CD4-positive, alpha-beta T cell treated with Interleukin-1 beta for 1 hour (primary cell): ENCODE data around the gene TMTC3.
"Not testable (repeated sequence)": the region's sequence is repeated elsewhere in the genome, so short reads cannot be mapped to it uniquely, and the experiment has no call there.

ENCODE experiments used
- DNase-seq, 2 donors: peaks; one replicate each; pipeline ENCODE4 v3.0.0-alpha.2; 2020 to 2022

TMTC3 gene

DNA sequence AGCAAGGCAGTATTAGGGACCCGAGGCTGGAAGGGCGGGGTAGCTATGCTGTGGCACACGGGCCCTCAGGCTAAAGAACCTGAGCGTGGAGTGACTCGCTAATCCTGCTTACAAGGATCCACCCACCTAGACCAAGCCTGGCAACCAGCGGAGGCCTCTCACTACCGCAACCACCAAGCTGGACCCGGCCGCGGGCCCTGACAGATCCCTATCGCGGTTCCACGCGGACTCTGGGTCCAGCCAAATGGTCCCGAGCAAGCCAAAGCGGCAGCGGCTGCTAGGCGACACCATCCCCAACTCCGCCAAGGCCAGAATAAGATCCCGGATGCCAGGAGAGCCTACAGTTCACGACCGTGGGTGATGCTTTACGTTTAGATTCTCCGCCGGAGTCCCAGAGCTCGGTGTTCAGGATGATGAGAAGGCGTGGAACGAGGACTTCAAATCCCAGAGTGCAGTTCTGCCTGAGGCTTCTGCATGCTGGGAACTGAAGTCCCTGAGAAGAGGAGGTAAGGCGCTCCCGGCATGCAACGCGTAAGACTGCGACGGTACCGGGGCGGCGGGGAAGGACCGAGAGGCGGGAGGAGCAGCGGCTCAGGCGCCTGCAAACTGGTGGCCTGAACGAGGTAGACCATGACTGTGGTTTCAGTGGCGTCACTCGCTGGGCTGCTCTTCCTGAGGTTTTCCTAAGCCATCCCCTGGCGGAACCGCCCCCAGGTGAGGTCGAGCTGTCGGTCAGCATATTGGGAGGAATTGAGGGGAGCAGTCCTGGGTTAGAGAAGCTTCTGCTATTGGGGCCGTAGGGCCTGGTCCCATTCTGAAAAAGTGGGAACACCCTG, at the start of gene TMTC3, which contains the start of gene CEP290:
Gene TMTC3, plus strand, starts transcription at position 534 of the 836 bp plus-strand sequence. CDS start 6,009 bp downstream, outside the sequence.
Gene CEP290, minus strand, starts transcription at position 315 of the 836 bp plus-strand sequence. CDS start 781 bp downstream, outside the sequence.
- DNase-seq = peak; percentile 96

DNA sequence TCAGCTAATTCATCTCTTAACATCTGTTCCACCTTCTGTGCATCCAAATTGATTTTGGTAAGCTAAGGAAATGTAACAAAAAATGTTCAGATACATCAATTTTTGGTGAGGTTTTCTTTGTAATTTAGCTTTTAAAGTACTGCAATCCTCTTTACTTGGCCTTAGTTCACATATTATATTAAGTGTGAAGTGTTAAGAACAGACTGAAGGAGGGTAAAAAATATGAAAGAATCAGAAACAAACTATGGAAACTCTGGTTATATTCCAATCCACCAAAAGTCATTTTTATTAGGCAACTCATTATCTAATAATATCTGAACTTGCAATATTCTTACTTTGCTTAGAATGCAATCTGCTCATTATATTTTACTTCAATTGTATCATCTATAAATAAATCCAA, 49.3 kb upstream of the TMTC3 start:
- DNase-seq = no peak

DNA sequence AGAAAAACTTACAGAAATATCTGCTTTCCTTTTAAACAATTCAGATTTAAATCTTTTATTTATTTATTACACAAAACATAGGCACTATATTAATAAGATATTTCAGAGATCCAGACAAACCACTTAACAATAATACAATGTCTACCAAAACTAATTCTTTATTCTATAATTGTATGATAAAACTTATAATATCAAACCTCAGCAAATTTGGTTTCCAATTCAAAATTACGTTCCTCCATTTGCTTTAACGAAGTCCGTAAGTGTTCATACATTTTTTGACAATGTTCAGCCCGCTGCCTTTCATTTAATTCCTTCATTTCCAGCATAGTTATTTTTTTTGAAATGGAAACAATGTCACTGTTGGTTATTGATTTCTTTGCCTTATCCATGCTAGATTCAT, 48.5 kb upstream of the TMTC3 start:
- DNase-seq = no peak

DNA sequence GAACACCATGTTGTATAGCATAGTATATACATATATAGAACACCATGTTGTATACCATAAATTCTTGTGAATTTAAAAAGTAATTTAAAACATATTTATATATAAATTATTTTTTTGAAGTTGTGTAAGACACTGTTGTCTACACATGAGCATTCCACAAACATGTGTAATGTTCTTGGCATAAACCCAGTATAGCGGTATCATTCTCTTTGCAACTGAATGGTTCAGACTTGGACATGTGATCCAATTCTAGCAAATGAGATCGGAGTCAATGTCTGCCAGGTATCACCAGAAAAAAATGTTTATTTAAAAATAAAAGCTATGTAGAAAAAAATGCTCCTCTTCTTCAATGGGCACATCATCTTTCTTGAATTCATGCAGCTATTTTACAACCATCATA, 34.1 kb upstream of the TMTC3 start:
- no peak for DNase-seq

DNA sequence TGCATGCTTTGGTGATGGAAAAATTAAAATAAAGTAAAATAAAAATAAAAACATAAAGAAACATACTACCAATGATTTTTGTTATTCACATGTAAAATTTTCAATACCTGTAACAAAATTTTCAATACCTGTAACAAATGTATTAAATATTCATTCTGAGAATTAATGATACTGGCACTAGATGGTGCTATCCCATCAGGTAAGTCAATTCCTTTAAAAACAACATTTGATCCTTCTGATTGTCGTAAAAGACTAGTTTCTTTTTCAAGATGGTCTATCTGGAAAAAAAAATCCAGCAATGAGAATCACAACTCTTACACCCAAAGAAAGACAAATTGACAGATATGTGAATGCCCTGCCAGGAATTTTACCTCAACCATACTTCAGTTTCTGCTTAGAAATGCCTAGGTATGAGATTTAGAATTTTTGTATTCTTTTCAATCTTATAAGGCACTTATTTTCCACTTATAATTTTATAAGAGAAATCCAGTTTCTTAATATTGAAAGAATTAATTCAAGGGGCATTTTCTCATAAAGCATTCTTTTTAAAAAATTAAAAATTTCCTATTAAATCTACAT, 30.9 kb upstream of the TMTC3 start:
- peak in 1 of 2 donors; percentile 30 for DNase-seq

DNA sequence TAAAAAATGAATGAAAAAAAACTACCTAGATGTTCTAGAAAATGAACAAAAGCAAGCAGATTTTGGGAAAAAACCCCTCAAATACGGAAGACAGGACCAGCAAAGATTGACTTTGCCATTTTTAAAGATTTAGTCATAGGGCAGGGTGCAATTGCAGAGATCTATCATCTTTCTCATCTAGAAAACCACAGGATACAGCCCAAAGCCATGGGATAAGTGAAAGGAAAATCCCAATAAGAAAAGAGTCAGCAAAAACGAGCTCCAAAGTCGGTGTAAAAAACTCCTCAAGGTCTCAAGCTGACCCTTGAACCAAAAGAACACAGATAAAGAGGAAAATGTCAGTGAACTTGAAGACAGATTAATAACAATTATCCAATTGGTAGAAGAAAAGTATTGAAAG, 28.2 kb upstream of the TMTC3 start:
- no peak for DNase-seq

DNA sequence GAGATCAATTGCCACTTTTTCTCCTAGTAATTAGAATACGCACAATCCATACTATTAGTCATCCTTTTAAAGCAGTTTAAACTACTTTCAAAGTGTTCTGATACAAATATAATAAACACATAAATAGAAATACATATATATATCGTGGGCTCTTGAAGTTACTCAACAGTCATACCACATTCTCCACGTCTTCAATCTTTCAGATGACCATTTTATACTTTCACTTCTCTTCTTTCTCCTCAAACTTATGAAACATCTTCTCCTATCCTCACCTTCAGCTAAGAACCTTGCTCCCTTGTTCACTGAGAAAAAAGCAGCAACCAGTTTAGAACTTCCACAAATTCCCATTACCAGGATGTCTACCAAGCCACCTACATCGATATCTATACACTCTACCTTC, 19.4 kb upstream of the TMTC3 start:
- no peak for DNase-seq

DNA sequence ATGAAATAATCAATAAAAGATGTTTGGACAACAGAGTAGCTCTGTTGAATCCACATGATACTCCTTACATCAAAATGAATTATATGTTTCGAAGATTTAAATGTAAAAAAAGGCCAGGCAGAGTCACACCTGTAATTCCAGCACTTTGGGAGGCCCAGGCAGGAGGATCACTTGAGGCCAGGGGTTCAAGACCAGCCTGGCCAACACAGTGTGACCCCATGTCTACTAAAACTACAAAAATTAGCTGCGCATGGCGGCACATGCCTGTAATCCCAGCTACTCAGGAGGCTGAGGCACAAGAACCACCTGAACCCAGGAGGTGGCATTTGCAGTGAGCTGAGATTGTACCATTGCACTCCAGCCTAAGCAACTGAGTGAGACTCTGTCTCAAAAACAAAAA, 15.0 kb upstream of the TMTC3 start:
- no peak for DNase-seq

DNA sequence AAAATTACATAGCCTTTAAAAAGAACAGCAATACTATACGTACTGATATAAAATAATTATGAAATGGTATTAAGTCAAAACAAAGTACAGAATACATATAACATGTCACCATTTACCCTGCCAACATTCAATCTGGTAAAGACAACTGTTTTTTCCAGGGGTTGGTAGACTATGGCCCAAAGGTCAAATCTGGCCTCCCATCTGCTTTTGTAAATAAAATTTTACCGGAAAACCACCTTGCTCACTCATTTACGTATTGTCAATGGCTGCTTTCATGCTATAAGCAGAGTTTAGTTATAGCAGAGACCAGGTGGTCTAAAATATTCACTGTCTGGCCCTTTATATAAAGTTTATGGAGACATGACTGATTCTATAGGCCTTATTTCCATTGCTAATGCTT, 14.3 kb upstream of the TMTC3 start:
- DNase-seq = no peak

DNA sequence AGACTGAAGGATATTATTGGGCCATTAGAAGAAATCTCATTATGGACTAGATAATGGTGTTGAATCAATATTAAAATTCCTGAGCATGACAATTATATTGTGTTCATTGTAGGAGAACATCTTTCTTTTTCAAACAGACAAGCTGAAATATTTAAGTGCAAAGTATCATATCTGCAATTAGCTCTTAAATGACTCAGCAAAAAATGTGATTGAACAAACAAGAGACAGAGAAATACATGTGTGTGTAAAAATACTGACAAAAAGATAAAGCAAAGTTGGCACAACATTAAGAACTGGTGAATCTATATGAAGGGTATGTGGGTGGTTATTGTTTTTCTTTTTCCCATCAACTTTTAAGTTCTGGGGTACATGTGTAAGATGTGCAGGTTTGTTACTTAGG, 9.7 kb upstream of the TMTC3 start:
- DNase-seq = no peak

DNA sequence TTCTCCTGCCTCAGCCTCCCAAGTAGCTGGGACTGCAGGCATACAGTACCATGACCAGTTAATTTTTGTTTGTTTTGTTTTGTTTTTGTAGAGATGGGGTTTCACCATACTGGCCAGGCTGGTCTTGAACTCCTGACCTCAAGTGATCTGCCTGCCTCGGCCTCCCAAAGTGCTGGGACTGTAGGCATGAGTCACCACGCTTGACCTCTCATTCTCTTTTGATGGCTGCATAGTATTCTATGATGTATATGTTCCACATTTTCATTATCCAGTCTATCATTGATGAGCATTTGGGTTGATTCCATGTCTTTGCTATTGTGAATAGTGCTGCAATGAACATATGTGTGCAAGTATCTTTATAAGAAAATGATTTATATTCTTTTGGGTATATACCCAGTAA, 8.9 kb upstream of the TMTC3 start:
- not testable (repeated sequence) for DNase-seq

DNA sequence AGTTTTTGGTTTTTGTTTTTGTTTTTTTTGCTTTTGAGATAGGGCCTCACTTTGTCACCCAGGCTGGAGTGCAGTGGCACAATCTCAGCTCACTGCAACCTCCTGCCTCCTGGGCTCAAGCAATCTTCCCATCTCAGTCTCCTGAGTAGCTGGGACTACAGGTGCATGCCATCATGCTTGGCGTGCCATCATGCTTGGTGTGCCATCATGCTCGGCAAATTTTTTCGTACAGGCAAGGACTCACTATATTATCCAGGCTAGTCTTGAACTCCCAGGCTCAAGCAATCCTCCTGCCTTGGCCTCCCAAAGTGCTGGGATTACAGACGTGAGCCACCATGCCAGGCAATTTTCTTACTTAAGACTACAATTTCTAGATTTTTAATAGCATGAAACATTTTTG, 2.4 kb upstream of the TMTC3 start:
- not testable (repeated sequence) for DNase-seq

DNA sequence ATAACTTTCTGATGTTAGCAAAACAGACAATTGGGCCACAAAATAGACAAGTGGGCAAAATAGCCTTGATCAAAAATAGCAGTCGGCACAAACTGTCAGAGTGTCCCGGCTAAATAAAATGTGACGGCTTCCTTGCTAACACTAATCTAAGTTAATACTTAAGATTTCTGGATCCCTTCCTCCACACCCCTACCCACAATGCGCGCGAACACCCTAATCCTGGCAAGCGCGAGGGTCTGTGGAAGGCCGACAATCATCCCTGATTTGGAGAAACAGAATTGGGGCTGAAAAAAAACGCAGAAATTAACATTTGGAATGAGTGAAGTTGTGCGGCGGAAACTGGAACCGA, 708 bp upstream of the TMTC3 start:
- no peak for DNase-seq

DNA sequence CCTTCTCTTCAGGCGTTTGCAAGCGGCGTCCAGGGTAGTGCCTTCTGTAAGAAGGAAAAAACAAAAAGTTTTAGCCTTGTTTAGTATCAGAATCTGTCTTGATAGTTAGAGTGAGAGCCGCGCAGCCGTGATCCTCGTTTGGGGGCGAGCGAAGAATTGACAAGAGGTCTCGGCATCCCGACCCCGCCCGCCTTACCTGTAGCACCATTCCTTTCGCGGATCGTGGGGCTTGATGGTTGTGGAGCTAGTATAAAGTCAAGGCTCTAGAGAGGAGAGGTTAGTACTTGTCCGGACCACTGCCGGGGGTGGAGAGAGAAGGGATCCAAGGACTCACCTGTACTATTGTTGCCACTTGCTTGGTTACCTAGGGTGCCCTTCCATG, 494 bp downstream of the TMTC3 start:
- peak in 1 of 2 donors; percentile 6 for DNase-seq

DNA sequence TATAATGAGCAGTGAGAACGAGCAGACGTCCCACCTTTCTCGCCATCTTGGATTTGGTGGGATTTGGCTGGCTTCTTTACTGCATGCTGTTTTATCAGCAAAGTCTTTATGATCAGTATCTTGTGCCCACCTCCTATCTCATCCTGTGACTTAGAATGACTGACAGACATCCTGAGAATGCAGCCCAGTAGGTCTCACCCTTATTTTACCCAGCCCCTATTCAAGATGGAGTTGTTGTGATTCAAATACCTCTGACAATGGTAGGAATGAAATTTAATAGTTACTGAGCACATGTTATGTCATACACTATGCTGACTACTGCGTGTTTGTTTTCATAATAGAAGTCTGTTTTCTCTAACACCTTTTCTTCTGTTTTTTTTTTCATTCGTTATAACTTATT, 1.9 kb downstream of the TMTC3 start:
- no peak for DNase-seq

DNA sequence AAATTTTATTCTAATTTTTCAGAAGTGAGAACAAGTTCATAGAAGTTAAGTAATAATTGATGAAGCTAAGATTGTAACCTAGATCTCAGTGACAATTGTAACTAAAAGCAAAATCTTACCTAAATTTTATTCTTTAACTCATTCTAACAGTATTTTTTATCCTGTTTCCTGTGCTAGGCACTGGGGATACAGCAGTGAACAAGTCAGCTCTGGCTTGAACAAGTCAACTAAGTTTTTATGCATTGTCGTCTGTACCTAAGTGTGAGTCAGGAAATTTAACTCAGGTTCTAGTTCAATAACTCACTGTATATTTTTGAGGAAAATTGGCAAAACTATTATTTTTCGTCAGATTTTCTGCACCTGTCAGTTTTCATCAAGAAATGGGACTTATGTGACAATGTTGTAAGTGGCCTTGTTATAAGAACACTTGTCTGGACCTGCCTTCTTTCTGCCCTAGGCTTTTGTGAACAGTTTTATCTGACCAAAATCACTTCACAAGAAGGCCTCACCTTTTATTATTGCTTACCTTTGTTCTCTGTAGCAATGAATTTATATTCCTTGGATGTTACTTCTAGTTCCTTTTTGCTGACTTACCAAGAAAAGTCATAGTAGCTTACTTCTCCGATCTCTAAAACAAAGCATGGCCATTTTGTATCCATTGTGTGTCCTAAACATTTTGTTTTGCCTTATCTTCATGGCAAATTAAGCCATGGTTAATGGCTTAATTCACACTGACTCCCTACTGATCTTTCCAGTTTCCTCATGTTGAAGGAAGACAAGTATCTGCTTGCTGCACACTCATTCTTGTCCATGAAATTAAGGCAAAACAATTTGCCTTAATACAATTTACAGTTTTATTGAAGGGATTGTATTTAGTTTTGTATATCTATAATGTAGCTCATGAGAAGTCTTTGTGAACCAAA, 2.7 kb downstream of the TMTC3 start:
- DNase-seq = no peak

DNA sequence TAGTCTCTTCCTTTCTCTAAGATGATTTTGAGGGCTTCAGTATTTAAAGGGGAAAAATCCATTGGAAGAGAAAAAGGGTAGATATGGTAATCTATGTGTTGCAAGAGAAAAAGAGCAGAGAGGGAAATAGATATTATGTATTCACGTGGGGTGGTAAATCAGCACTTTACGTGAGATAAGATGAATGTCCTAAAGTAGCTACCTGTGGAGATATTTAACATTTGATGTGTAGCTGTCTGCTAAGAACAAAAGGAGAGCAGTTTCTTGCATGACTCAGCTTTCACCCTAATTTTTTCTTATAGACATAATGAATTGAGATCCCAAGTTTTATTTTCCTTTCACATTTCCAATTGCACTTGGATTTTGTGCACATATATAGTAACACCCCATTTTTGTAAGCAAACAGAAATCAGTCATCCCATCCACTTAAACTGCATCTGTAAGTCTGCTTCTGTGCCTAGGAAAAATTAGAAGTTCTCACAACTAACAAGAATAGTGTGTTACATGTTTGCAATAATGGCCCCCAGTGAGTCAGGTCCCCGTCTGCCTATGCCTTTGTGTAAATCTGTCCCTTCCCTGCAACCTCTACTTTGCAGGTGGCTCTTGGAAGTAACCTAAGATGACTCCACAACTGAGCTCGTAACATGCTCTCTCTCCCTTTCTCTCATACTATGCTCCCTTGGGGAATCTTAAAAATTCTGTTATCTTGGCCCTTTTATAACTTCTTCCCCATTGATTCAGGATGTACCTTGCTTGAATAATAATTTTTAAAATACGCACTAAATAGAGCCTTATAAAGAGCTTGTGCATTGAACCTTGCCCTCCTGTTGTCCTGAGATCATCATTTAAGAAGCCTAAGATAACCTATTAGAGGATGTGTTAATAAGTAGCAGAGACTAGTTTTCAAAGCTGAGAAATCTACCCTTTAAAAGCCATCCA, 3.7 kb downstream of the TMTC3 start:
- no peak for DNase-seq

DNA sequence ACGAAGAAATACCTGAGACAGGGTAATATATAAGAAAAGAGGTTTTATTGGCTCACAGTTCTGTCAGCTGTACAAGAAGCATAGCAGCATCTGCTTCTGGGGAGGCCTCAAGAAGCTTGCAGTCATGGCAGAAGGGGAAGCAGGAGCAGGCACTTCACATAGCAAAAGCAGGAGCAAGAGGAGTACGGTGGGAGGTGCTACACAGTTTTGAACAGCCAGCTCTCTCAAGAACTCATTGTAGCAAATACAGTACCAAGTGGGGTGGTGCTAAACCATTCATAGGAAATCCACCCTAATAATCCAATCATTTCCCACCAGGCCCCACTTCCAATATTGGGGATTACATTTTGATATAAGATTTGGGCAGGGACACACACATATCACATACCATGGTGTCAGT, 8.0 kb downstream of the TMTC3 start:
- DNase-seq = no peak

DNA sequence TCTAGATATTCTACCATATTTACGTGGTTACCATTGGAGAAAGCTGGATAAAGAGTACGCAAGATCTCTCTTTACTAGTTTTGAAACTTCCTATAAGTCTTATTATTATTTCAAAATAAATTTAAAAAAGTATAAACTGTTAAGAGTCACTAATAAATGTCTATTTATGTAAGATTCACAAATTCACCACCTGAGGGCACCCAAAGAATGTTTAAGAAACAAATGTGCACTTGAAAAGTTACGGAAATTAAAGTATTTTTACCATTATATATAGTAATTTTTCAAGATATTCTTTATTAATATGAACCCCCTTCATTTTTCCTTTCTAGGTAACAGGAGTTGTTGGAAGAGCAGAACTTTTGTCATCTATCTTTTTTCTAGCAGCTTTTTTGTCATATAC, 11.9 kb downstream of the TMTC3 start:
- DNase-seq = no peak

DNA sequence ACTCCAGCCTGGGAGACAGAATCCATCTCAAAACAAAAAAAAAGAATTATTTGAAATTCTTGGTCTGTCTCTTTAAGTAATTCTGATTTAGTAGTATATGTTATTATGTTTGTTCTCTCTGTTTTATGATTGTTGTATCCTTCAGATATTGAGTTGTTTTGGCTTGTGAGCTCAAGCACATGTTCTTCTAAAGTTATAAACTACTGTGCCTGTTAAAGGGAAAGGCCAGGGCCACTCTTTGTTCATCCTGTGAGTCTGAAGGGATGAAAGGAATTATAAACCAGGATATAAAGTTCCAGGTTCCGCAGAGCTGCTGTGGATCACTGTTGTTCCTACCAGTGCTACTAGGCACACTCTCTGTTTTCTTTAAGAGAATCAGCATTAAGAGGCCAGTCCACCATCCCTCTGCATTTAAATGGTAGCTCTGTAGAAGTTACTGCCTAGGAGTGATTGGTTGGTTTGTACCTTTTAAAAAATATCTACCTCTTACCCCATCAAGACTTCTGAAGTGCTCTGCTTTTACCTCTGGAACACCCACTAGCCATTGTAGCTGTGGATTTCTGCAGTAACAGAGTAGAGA, 14.1 kb downstream of the TMTC3 start:
- no peak for DNase-seq

DNA sequence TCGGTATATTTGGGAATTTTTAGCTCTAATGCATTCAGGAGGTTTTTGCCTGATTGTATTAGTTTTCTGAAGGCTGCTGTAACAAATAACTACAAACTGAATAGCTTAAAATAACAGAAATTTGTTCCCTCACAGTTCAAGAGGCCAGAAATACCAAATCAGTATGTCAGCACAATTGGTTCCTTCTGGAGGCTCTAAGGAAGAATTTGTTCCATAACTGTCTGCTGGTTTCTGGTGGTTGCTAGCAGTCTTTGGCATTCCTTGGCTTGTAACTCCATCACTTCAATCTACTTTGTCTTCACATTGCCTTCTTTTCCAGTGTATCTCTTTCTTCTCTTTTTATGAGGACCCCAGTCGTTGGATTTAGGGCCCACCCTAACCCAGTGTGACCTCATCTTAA, 21.3 kb downstream of the TMTC3 start:
- DNase-seq = no peak

DNA sequence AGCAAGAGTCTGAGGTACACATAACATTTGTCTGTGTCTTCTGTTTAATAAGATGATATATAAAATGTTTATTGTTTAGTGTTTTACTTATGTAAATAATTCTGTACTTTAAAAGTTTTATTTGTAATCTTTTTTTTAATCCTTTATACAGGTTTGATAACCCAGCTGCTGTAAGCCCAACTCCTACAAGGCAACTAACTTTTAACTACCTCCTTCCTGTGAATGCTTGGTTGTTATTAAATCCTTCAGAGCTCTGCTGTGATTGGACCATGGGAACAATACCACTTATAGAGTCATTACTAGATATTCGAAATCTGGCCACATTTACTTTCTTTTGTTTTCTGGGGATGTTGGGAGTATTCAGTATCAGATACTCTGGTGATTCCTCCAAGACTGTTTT, 24.1 kb downstream of the TMTC3 start:
- DNase-seq = no peak
